H1 (cell line): ENCODE data around the gene METAP1D. TPM values are rescaled to one million over a fixed set of nuclear protein-coding genes. Genes with fewer than 3 reads are reported as not detected.

ENCODE experiments used
- CTCF ChIP-seq, 3 experiments: IDR thresholded peaks; 1 replicate in 2 of 3; 2 replicates in 1 of 3; pipeline versions ENCODE4 v1.5.1 to v1.6.1; 2011; ENCODE audit warnings: low read length in 3 of 3, mild to moderate bottlenecking in 3 of 3, inconsistent platforms in 2 of 3, low read depth in 1 of 3, moderate library complexity in 1 of 3; ENCODE audit not compliant: insufficient read depth in 1 of 3; ENCODE audit errors: control extremely low read depth in 1 of 3
- polyA plus RNA-seq, 7 experiments: library from polyadenylated mRNA; depleted of rRNA in 3 of 7; stranded (reverse) in 5 of 7; unstranded in 2 of 7; fragments of >200 nt in 5 of 7; fragments of 200-250 nt in 2 of 7; gene quantifications; 1 replicate in 5 of 7; 2 replicates in 1 of 7; 4 replicates in 1 of 7; pipeline versions ENCODE4 v1.2.1 to v1.2.3, GENCODE V29; 2011 to 2013; ENCODE audit warnings: missing spikeins in 2 of 7, mixed read lengths in 2 of 7
- total RNA-seq: library from RNA; stranded (reverse); fragmentation: NEBNext Ultra II Directional; extraction: Animal tissue kit (Norgen Biotek cat#: 25700); gene quantifications from 2 replicates; pipeline ENCODE4 v1.2.1, GENCODE V29; 2021

METAP1D gene
- total and polyA plus RNA-seq, 2 of the 8 experiments (the other 6 are each of a cell fraction or from before 2014, with no cell fraction given): 3.9 to 6.2 TPM

GRCh38 chr2:172093416-172094293 lies 93.9 kb downstream of the METAP1D start (continued):
- TF ChIP-seq CTCF (IDR thresholded peaks at IDR 0.05; ENCODE audit: control extremely low read depth in 1 of 3, insufficient read depth in 1 of 3, low read depth in 1 of 3, low read length in 3 of 3): no peak
